Measurements from ENCODE around the gene OR4M2. TPM values are rescaled to one million over a fixed set of nuclear protein-coding genes. Genes with fewer than 3 reads are reported as not detected.
"Not testable (repeated sequence)": the region's sequence is repeated elsewhere in the genome, so short reads cannot be mapped to it uniquely, and the experiment has no call there.

Gene OR4M2
- not detected for total RNA-seq
- long read RNA-seq, result 0 reads

GRCh38 chr15:22080227-22080626 lies at the start of gene OR4M2:
OR4M2 (plus strand) TSS chr15:22080527; CDS start chr15:22080625, 98 bp downstream.
- DNase-seq (ENCODE audit: low spot score); intact Hi-C loops (cut with DNase I): not testable (repeated sequence)

GRCh38 chr15:22069267-22069666 lies 11.1 kb upstream of the OR4M2 start:
- intact Hi-C loops (cut with DNase I); DNase-seq (ENCODE audit: low spot score): not testable (repeated sequence)

- intact Hi-C loops (cut with DNase I); DNase-seq (ENCODE audit: low spot score): not testable (repeated sequence)
These were observed 1.1 kb downstream of the OR4M2 start for GRCh38 chr15:22081386-22081785.

- DNase-seq (ENCODE audit: low spot score); intact Hi-C loops (cut with DNase I): not testable (repeated sequence)
These were observed 18.4 kb downstream of the OR4M2 start for GRCh38 chr15:22098616-22099253.

- intact Hi-C loops (cut with DNase I); DNase-seq (ENCODE audit: low spot score): not testable (repeated sequence)
These were observed 19.1 kb downstream of the OR4M2 start for GRCh38 chr15:22099289-22099891.

GRCh38 chr15:22122033-22122432 lies 41.7 kb downstream of the OR4M2 start:
- DNase-seq (ENCODE audit: low spot score); intact Hi-C loops (cut with DNase I): not testable (repeated sequence)

Other genes starting within 250 kb of the OR4M2 start
- not detected for gene POTEB, start 202.8 kb upstream of the OR4M2 start, total RNA-seq

All from cardiac septum (tissue), 1 donor.